Right lobe of liver (tissue), 6 donors: ENCODE results near the gene ATP6V1C2. TPM values are rescaled to one million over a fixed set of nuclear protein-coding genes. Genes with fewer than 3 reads are reported as not detected.

Source experiments
- ATAC-seq, 4 donors: fragments of 200-7000 bp; cut with Tn5 transposase; one replicate each; pipeline ENCODE4 v1.9.1; 2020; ENCODE audit warnings: mild to moderate bottlenecking in 4 of 4, moderate library complexity in 4 of 4
- DNase-seq, 3 donors: peaks; one replicate each; pipeline ENCODE4 v3.0.0-alpha.2; 2020
- H3K27ac ChIP-seq, 3 donors: fragments of 200-600 bp; one replicate each; pipeline ENCODE4 v1.8.0; 2022
- H3K27me3 ChIP-seq, 2 donors: fragments of 200-600 bp; one replicate each; pipeline ENCODE4 v1.8.0; 2022
- H3K36me3 ChIP-seq, 4 donors: fragments of 200-600 bp; sonication (generic) in 1 of 4; one replicate each; pipeline versions ENCODE4 v1.5.1 to v1.8.0; 2017 to 2022; ENCODE audit warnings: control low read depth in 1 of 4
- H3K4me1 ChIP-seq, 4 donors: fragments of 200-600 bp; sonication (generic) in 1 of 4; one replicate each; pipeline versions ENCODE4 v1.5.1 to v1.8.0; 2017 to 2022; ENCODE audit warnings: control low read depth in 1 of 4
- H3K4me3 ChIP-seq, 3 donors: fragments of 200-600 bp; one replicate each; pipeline ENCODE4 v1.8.0; 2022
- H3K9me3 ChIP-seq, 4 donors: fragments of 200-600 bp; sonication (generic) in 1 of 4; one replicate each; pipeline versions ENCODE4 v1.5.1 to v1.8.0; 2017 to 2022; ENCODE audit warnings: control low read depth in 1 of 4
- POLR2A ChIP-seq: fragments of 450-650 bp; IDR thresholded peaks from one replicate; pipeline ENCODE4 v1.6.1; 2017; ENCODE audit warnings: antibody characterized with exemption, mild to moderate bottlenecking
- WGBS: methylation state at CpG from one replicate; pipeline ENCODE4 v1.1.6; 2018; ENCODE audit warnings: low coverage, low lambda C conversion rate; ENCODE audit not compliant: insufficient coverage; ENCODE audit errors: missing lambda C conversion rate; 5-methylcytosine and 5-hydroxymethylcytosine counted together
- intact Hi-C, 2 donors: fragments of 100-400 bp; cut with DNase I; formaldehyde crosslinking; loops; one replicate each; pipeline versions ENCODE4 v1.11.2 to v1.14.1; 2022
- small RNA-seq, 2 experiments: library from RNA; depleted of rRNA; stranded (forward); fragments of <200 nt; gene quantifications; one replicate each; pipeline ENCODE3, GENCODE V24; 2016
- total RNA-seq, 6 experiments: library from RNA; depleted of rRNA in 2 of 6; stranded (reverse); fragments of >200 nt in 2 of 6; fragmentation: NEBNext Ultra II Directional in 3 of 6; extraction: Animal tissue kit (Norgen Biotek cat#: 25700) in 3 of 6; gene quantifications; one replicate each; pipeline versions ENCODE4 v1.1.0 to v1.2.4, GENCODE V29; 2016 to 2023
- TF ChIP-seq, protein P1 (sequence below), 4 donors: fragments of 200-600 bp in 3 of 4; fragments of 450-650 bp in 1 of 4; IDR thresholded peaks; one replicate each; pipeline versions ENCODE4 v1.5.1 to v1.8.0; 2016 to 2022; ENCODE audit warnings: antibody characterized with exemption in 4 of 4, mild to moderate bottlenecking in 2 of 4
- donor health status: DM: no; HTN: yes; CAD: no.
- donor health status: DM: no; HTN: no; CAD: no.
- donor health status: DM: no; HTN: no; CAD: no.
- donor health status: DM: no; HTN: yes; CAD: no.
- donor health status: DM: no; HTN: yes; CAD: no.

Gene ATP6V1C2
- total RNA-seq, 6 experiments from 2014 or later = 0.12 to 0.22 TPM; not detected in 4

DNA sequence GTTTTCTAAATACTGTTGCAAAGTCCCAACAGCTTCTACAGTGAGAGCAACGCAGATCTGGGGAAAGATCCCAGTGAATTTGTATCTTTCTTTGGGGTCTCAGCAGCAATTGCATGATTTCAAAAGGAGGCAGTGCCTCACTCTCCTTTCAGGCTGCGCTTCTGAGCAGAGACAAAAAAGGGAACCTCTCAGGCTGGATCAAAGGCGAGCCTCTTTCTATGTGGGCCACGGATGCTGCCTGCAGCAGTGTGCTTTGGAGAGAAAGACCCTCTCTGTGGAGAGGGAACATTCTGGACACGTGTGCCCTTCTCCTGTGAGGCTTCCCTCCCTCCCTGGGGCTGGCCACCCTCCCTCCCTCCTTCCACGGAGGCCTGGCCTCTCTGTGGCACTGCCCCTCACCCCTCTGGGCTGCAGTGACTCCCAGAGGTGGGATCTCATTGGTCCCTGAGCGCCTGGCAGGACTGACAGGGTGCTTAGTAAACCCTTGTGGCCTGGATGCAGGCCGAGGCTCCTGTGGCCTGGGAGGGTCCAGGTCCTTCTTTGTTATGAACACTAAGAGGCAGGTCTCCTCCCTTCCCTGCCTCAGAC, 112.7 kb downstream of the ATP6V1C2 start:
- 80% methylated on average over 2 of the region's 8 CpGs for WGBS
- TF ChIP-seq, protein P1, sequence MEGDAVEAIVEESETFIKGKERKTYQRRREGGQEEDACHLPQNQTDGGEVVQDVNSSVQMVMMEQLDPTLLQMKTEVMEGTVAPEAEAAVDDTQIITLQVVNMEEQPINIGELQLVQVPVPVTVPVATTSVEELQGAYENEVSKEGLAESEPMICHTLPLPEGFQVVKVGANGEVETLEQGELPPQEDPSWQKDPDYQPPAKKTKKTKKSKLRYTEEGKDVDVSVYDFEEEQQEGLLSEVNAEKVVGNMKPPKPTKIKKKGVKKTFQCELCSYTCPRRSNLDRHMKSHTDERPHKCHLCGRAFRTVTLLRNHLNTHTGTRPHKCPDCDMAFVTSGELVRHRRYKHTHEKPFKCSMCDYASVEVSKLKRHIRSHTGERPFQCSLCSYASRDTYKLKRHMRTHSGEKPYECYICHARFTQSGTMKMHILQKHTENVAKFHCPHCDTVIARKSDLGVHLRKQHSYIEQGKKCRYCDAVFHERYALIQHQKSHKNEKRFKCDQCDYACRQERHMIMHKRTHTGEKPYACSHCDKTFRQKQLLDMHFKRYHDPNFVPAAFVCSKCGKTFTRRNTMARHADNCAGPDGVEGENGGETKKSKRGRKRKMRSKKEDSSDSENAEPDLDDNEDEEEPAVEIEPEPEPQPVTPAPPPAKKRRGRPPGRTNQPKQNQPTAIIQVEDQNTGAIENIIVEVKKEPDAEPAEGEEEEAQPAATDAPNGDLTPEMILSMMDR (IDR thresholded peaks at IDR 0.05) = no peak
- TF ChIP-seq POLR2A = no peak
- H3K36me3 ChIP-seq = no peaks in the 10 kb centered on the region
- intact Hi-C loops = no loop called here
- no peak for DNase-seq
- no peak for ATAC-seq
- H3K27ac ChIP-seq = no peak overlapping the region
- H3K9me3 ChIP-seq = no peaks in the 10 kb centered on the region
- H3K27me3 ChIP-seq = no peaks in the 10 kb centered on the region
- no peak overlapping the region for H3K4me3 ChIP-seq
- peaks cover 0 to 18% (median 10%) of the 10 kb centered on the region in 4 donors for H3K4me1 ChIP-seq

Small RNAs within 50 kb of the gene (small RNA-seq; reads per million reads assigned to genes)
- gene RNU7-138P (0 reads per million in 2 experiments), gene RNU7-176P (0 reads per million in 2 experiments)

Other genes with a start within 250 kb of the ATP6V1C2 start
- 10 to 100 TPM in 5 of 6 experiments, 1 to 10 TPM in 1; 7.9 to 16.7 (median 11.5) TPM for gene NOL10, start 31.7 kb upstream of the ATP6V1C2 start, total RNA-seq
- gene PDIA6, start 91.2 kb downstream of the ATP6V1C2 start, total RNA-seq = 100 to 1,000 TPM; 141 to 232 (median 191) TPM
- not detected for gene KCNF1, start 190.3 kb downstream of the ATP6V1C2 start, total RNA-seq